ENCODE measurements around the gene EYS. TPM values are rescaled to one million over a fixed set of nuclear protein-coding genes. Genes with fewer than 3 reads are reported as not detected.

The EYS gene
- total RNA-seq, 4 donors from 2014 or later, result 0.12 to 1.4 (median 0.22) TPM

GRCh38 chr6:65709099-65709830, 2.2 kb upstream of the EYS start:
- no peak for TF ChIP-seq CTCF (IDR thresholded peaks at IDR 0.05)
- ATAC-seq (ENCODE audit: low FRiP score) (no peak), DNase-seq (ENCODE audit: low spot score) (no peak)

GRCh38 chr6:65708162-65708561, 1.1 kb upstream of the EYS start:
- no peak for ATAC-seq (ENCODE audit: low FRiP score)
- no peak for DNase-seq (ENCODE audit: low spot score)
- TF ChIP-seq CTCF (IDR thresholded peaks at IDR 0.05), result no peak

- no peak for TF ChIP-seq CTCF (IDR thresholded peaks at IDR 0.05)
- ATAC-seq (ENCODE audit: low FRiP score) (no peak), DNase-seq (ENCODE audit: low spot score) (no peak)
Measured at GRCh38 chr6:65706436-65706835, 590 bp downstream of the EYS start.

GRCh38 chr6:65701325-65701724, 5.7 kb downstream of the EYS start:
- ATAC-seq (ENCODE audit: low FRiP score) (no peak), DNase-seq (ENCODE audit: low spot score) (no peak)
- TF ChIP-seq CTCF (IDR thresholded peaks at IDR 0.05), result no peak

GRCh38 chr6:65700561-65700960, 6.5 kb downstream of the EYS start:
- TF ChIP-seq CTCF (IDR thresholded peaks at IDR 0.05), result no peak
- DNase-seq (ENCODE audit: low spot score) (no peak), ATAC-seq (ENCODE audit: low FRiP score) (no peak)

GRCh38 chr6:65692109-65692508, 14.9 kb downstream of the EYS start:
- no peak for TF ChIP-seq CTCF (IDR thresholded peaks at IDR 0.05)
- DNase-seq (ENCODE audit: low spot score), result no peak
- ATAC-seq (ENCODE audit: low FRiP score), result no peak

GRCh38 chr6:65680232-65680631, 26.8 kb downstream of the EYS start:
- DNase-seq (ENCODE audit: low spot score) (no peak), ATAC-seq (ENCODE audit: low FRiP score) (no peak)
- no peak for TF ChIP-seq CTCF (IDR thresholded peaks at IDR 0.05)

Data from omental fat pad (tissue), 4 donors.